GM18511 (cell line): ENCODE results near the gene CDH4.
A peak's percentile ranks its signal among the peaks of the same experiment; 100 is the strongest.

Experiments used
- ATAC-seq: cut with Tn5 transposase; IDR thresholded peaks from one replicate; pipeline ENCODE4 v1.9.1; 2021; ENCODE audit warnings: mild to moderate bottlenecking, moderate library complexity; ENCODE audit not compliant: unreplicated experiment

CDH4 gene

GRCh38 chr20:61888101-61888865, 636.2 kb downstream of the CDH4 start:
- no peak for ATAC-seq

- ATAC-seq = no peak
Observed at GRCh38 chr20:61889659-61890058, 637.6 kb downstream of the CDH4 start.

- ATAC-seq = no peak
Observed at GRCh38 chr20:61890210-61890609, 638.1 kb downstream of the CDH4 start.

- ATAC-seq = no peak
Observed at GRCh38 chr20:61891476-61891875, 639.4 kb downstream of the CDH4 start.

GRCh38 chr20:61891916-61892649, 640.0 kb downstream of the CDH4 start:
- no peak for ATAC-seq

GRCh38 chr20:61895016-61895415, 643.0 kb downstream of the CDH4 start:
- ATAC-seq = no peak

- no peak for ATAC-seq
Observed at GRCh38 chr20:61895686-61896057, 643.6 kb downstream of the CDH4 start.

- ATAC-seq = peak; percentile 62
Observed at GRCh38 chr20:61896058-61896961, 644.2 kb downstream of the CDH4 start.

- no peak for ATAC-seq
Observed at GRCh38 chr20:61897401-61898295, 645.6 kb downstream of the CDH4 start.

GRCh38 chr20:61898405-61898804, 646.3 kb downstream of the CDH4 start:
- ATAC-seq = no peak

GRCh38 chr20:61900011-61900944, 648.2 kb downstream of the CDH4 start:
- ATAC-seq = no peak

- ATAC-seq = no peak
Observed at GRCh38 chr20:61900945-61901293, 648.9 kb downstream of the CDH4 start.

- ATAC-seq = no peak
Observed at GRCh38 chr20:61901392-61902220, 649.5 kb downstream of the CDH4 start.

GRCh38 chr20:61902221-61902869, 650.3 kb downstream of the CDH4 start:
- ATAC-seq = no peak

- no peak for ATAC-seq
Observed at GRCh38 chr20:61903575-61904340, 651.7 kb downstream of the CDH4 start.

GRCh38 chr20:61904456-61904855, 652.4 kb downstream of the CDH4 start:
- ATAC-seq = no peak

- no peak for ATAC-seq
Observed at GRCh38 chr20:61905781-61906523, 653.9 kb downstream of the CDH4 start.
